Tongue (tissue), 3 donors: Measurements from ENCODE around the gene SEMA4B. TPM values are rescaled to one million over a fixed set of nuclear protein-coding genes. Genes with fewer than 3 reads are reported as not detected.
"Not testable (repeated sequence)": the region's sequence is repeated elsewhere in the genome, so short reads cannot be mapped to it uniquely, and the experiment has no call there.

Experiments used
- DNase-seq: peaks from one replicate; pipeline ENCODE4 v3.0.0-alpha.2; 2015
- small RNA-seq: library from RNA; depleted of rRNA; stranded (forward); fragments of <200 nt; gene quantifications from one replicate; pipeline ENCODE3, GENCODE V24; 2014; ENCODE audit warnings: low replicate concordance
- total RNA-seq: library from RNA; depleted of rRNA; stranded (reverse); fragments of >200 nt; gene quantifications from one replicate; pipeline ENCODE4 v1.2.3, GENCODE V29; 2014

Gene SEMA4B
- total RNA-seq, 1 donor from 2014 or later = 26.6 TPM

GRCh38 chr15:90261811-90262210 lies 60.7 kb downstream of the SEMA4B start:
- DNase-seq = no peak

GRCh38 chr15:90262426-90262825 lies 61.3 kb downstream of the SEMA4B start:
- no peak for DNase-seq

GRCh38 chr15:90264671-90265070 lies 63.5 kb downstream of the SEMA4B start:
- no peak for DNase-seq

GRCh38 chr15:90265271-90266060 lies 64.3 kb downstream of the SEMA4B start, which contains the start of gene NGRN:
Gene NGRN, plus strand, starts transcription at chr15:90265672. Its CDS starts 41 bp downstream, at chr15:90265713.
- DNase-seq = peak; percentile 97

- DNase-seq = peak; percentile 57
These were observed 64.9 kb downstream of the SEMA4B start for GRCh38 chr15:90266061-90266431.

GRCh38 chr15:90266485-90266884 lies 65.4 kb downstream of the SEMA4B start:
- peak; percentile 29 for DNase-seq

- DNase-seq = no peak
These were observed 67.3 kb downstream of the SEMA4B start for GRCh38 chr15:90268415-90268814.

- DNase-seq = no peak
These were observed 69.5 kb downstream of the SEMA4B start for GRCh38 chr15:90270502-90271150.

- DNase-seq = no peak
These were observed 70.5 kb downstream of the SEMA4B start for GRCh38 chr15:90271459-90272166.

- not testable (repeated sequence) for DNase-seq
These were observed 77.3 kb downstream of the SEMA4B start for GRCh38 chr15:90278467-90278866.

Small RNA genes lying within 50 kb of the gene (small RNA-seq; reads per million reads assigned to genes)
- not detected for gene RN7SL346P

Other genes with a start within 250 kb of the SEMA4B start
- gene ZNF710, start 200.0 kb upstream of the SEMA4B start, total RNA-seq = 5.6 TPM
- gene IDH2, start 98.9 kb upstream of the SEMA4B start, total RNA-seq = 321 TPM
- 12.4 TPM for gene CIB1, start 32.6 kb downstream of the SEMA4B start, total RNA-seq
- gene GDPGP1, start 32.9 kb downstream of the SEMA4B start, total RNA-seq = 5.6 TPM
- gene TTLL13, start 48.2 kb downstream of the SEMA4B start, total RNA-seq = not detected
- 106 TPM for gene NGRN, start 64.3 kb downstream of the SEMA4B start, total RNA-seq
- gene ZNF774, start 151.0 kb downstream of the SEMA4B start, total RNA-seq = 4.9 TPM
- gene IQGAP1, start 186.9 kb downstream of the SEMA4B start, total RNA-seq = 171 TPM